Measurements from ENCODE around the gene L3MBTL3.

The L3MBTL3 gene

GRCh38 chr6:130188207-130188899 lies 170.0 kb downstream of the L3MBTL3 start:
- no peak for DNase-seq

- DNase-seq = no peak
Observed at GRCh38 chr6:130189531-130190397, 171.4 kb downstream of the L3MBTL3 start.
